Karpas-422 (cell line): Measurements from ENCODE around the gene TMEM109. TPM values are rescaled to one million over a fixed set of nuclear protein-coding genes. Genes with fewer than 3 reads are reported as not detected.
A peak's percentile ranks its signal among the peaks of the same experiment; 100 is the strongest.

Source experiments
- DNase-seq: peaks from one replicate; pipeline ENCODE4 v3.0.0-alpha.2; 2015
- H2AFZ ChIP-seq: fragments of 200-600 bp; sonication (generic); 2 replicates; pipeline ENCODE4 v1.6.1; 2014; ENCODE audit warnings: antibody characterized with exemption, low read length, mixed read lengths
- H3K27ac ChIP-seq: fragments of 200-600 bp; sonication (generic); 2 replicates; pipeline ENCODE4 v1.5.1; 2014; ENCODE audit warnings: mild to moderate bottlenecking, low read length, moderate library complexity
- H3K27me3 ChIP-seq: fragments of 200-600 bp; sonication (generic); 2 replicates; pipeline ENCODE4 v1.6.1; 2014; ENCODE audit warnings: low read length, mixed read lengths
- H3K36me3 ChIP-seq: fragments of 200-600 bp; sonication (generic); 2 replicates; pipeline ENCODE4 v1.6.1; 2014; ENCODE audit warnings: low read length, mixed read lengths; ENCODE audit not compliant: insufficient read depth
- H3K4me1 ChIP-seq: fragments of 200-600 bp; sonication (generic); 2 replicates; pipeline ENCODE4 v1.6.1; 2014; ENCODE audit warnings: mild to moderate bottlenecking, low read length, mixed read lengths
- H3K4me2 ChIP-seq: fragments of 200-600 bp; sonication (generic); 2 replicates; pipeline ENCODE4 v1.6.1; 2014; ENCODE audit warnings: low read length, low read depth, mild to moderate bottlenecking; ENCODE audit not compliant: poor library complexity, severe bottlenecking
- H3K4me3 ChIP-seq: fragments of 200-600 bp; sonication (generic); 2 replicates; pipeline ENCODE4 v1.5.1; 2014; ENCODE audit warnings: mild to moderate bottlenecking, antibody characterized with exemption, low read length, mixed read lengths
- H3K79me2 ChIP-seq: fragments of 200-600 bp; sonication (generic); 2 replicates; pipeline ENCODE4 v1.6.1; 2014; ENCODE audit warnings: mild to moderate bottlenecking, low read length, mixed read lengths
- H3K9ac ChIP-seq: fragments of 200-600 bp; sonication (generic); 2 replicates; pipeline ENCODE4 v1.6.0; 2014; ENCODE audit warnings: low read length
- H3K9me2 ChIP-seq: fragments of 200-600 bp; sonication (generic), shearing (Covaris generic); replicated peaks from 2 replicates; pipeline ENCODE4 v1.6.0; 2014; ENCODE audit warnings: mild to moderate bottlenecking, low read length, moderate library complexity; ENCODE audit not compliant: insufficient read depth
- H3K9me3 ChIP-seq: fragments of 300-700, 200-600 bp; sonication (generic); 2 replicates; pipeline ENCODE4 v1.6.1; 2014; ENCODE audit warnings: low read length, mixed read lengths
- H4K20me1 ChIP-seq: fragments of 200-600 bp; sonication (generic); 2 replicates; pipeline ENCODE4 v1.6.1; 2014; ENCODE audit warnings: mild to moderate bottlenecking, antibody characterized with exemption, low read length, low read depth; ENCODE audit not compliant: insufficient read depth
- total RNA-seq: library from RNA; depleted of rRNA; stranded (reverse); fragments of >200 nt; shearing (Covaris generic); gene quantifications from 2 replicates; pipeline ENCODE4 v1.2.3, GENCODE V29; 2014; ENCODE audit warnings: low replicate concordance

Gene TMEM109
- total RNA-seq, 1 experiment from 2014 or later = 44.4 TPM

GRCh38 chr11:60876168-60876485, 37.8 kb upstream of the TMEM109 start:
- no peaks in the 10 kb centered on the region for H3K9me2 ChIP-seq
- H3K4me1 ChIP-seq = no peaks in the 10 kb centered on the region
- H2AFZ ChIP-seq = no peak overlapping the region

GRCh38 chr11:60878245-60879101, 35.5 kb upstream of the TMEM109 start:
- Histone ChIP-seq H3K9me2 (no peaks in the 10 kb centered on the region), H3K4me2 (no peak overlapping the region), H3K4me1 (no peaks in the 10 kb centered on the region), H2AFZ (no peak overlapping the region), H3K27ac (no peak overlapping the region), H4K20me1 (no peaks in the 10 kb centered on the region), H3K79me2 (no peaks in the 10 kb centered on the region), H3K9ac (no peak overlapping the region), H3K4me3 (no peak overlapping the region), H3K9me3 (no peaks in the 10 kb centered on the region), H3K27me3 (no peaks in the 10 kb centered on the region), H3K36me3 (peaks cover 10% of the 10 kb centered on the region; the same call in 1 of the 2 replicates)
- no peak for DNase-seq

More at GRCh38 chr11:60876168-60876485, 37.8 kb upstream of the TMEM109 start:
- DNase-seq = no peak
- Histone ChIP-seq H4K20me1 (no peaks in the 10 kb centered on the region), H3K79me2 (no peaks in the 10 kb centered on the region), H3K4me3 (no peak overlapping the region), H3K36me3 (peaks cover 10% of the 10 kb centered on the region; the same call in 1 of the 2 replicates), H3K27ac (no peak overlapping the region), H3K9ac (no peak overlapping the region), H3K27me3 (no peaks in the 10 kb centered on the region), H3K4me2 (no peak overlapping the region), H3K9me3 (no peaks in the 10 kb centered on the region)

- H4K20me1 ChIP-seq = no peaks in the 10 kb centered on the region
- no peak overlapping the region for H2AFZ ChIP-seq
- no peaks in the 10 kb centered on the region for H3K9me2 ChIP-seq
- DNase-seq = no peak
- H3K27me3 ChIP-seq = no peaks in the 10 kb centered on the region
- H3K4me1 ChIP-seq = no peaks in the 10 kb centered on the region
- no peak overlapping the region for H3K4me2 ChIP-seq
- no peaks in the 10 kb centered on the region for H3K79me2 ChIP-seq
- peaks cover 10% of the 10 kb centered on the region; the same call in 1 of the 2 replicates for H3K36me3 ChIP-seq
- H3K4me3 ChIP-seq = no peak overlapping the region
- H3K9me3 ChIP-seq = no peaks in the 10 kb centered on the region
- no peak overlapping the region for H3K9ac ChIP-seq
- H3K27ac ChIP-seq = no peak overlapping the region
Observed at GRCh38 chr11:60879104-60879503, 34.9 kb upstream of the TMEM109 start.

GRCh38 chr11:60879971-60880588, 33.9 kb upstream of the TMEM109 start:
- Histone ChIP-seq H4K20me1 (no peaks in the 10 kb centered on the region), H3K27ac (no peak overlapping the region), H3K4me3 (no peak overlapping the region), H3K9ac (no peak overlapping the region), H3K4me1 (no peaks in the 10 kb centered on the region), H2AFZ (no peak overlapping the region), H3K27me3 (no peaks in the 10 kb centered on the region), H3K79me2 (no peaks in the 10 kb centered on the region), H3K4me2 (no peak overlapping the region), H3K9me3 (no peaks in the 10 kb centered on the region), H3K9me2 (no peaks in the 10 kb centered on the region), H3K36me3 (peaks cover 10% of the 10 kb centered on the region; the same call in 1 of the 2 replicates)
- DNase-seq = no peak

GRCh38 chr11:60880643-60881282, 33.2 kb upstream of the TMEM109 start:
- Histone ChIP-seq H3K27ac (no peak overlapping the region), H3K79me2 (no peaks in the 10 kb centered on the region), H2AFZ (no peak overlapping the region), H3K27me3 (no peaks in the 10 kb centered on the region), H3K9ac (no peak overlapping the region), H3K9me2 (no peaks in the 10 kb centered on the region), H4K20me1 (no peaks in the 10 kb centered on the region), H3K4me1 (no peaks in the 10 kb centered on the region), H3K4me2 (no peak overlapping the region), H3K9me3 (no peaks in the 10 kb centered on the region), H3K4me3 (no peak overlapping the region), H3K36me3 (peaks cover 10% of the 10 kb centered on the region; the same call in 1 of the 2 replicates)
- DNase-seq = no peak

- DNase-seq = peak; percentile 79
- H3K9ac ChIP-seq = no peak overlapping the region
- no peaks in the 10 kb centered on the region for H3K9me3 ChIP-seq
- H3K4me1 ChIP-seq = no peaks in the 10 kb centered on the region
- no peaks in the 10 kb centered on the region for H3K9me2 ChIP-seq
- no peaks in the 10 kb centered on the region for H3K79me2 ChIP-seq
- H3K36me3 ChIP-seq = peaks cover 10% of the 10 kb centered on the region; the same call in 1 of the 2 replicates
- H3K4me2 ChIP-seq = no peak overlapping the region
- H4K20me1 ChIP-seq = no peaks in the 10 kb centered on the region
- H2AFZ ChIP-seq = no peak overlapping the region
- no peak overlapping the region for H3K27ac ChIP-seq
- H3K4me3 ChIP-seq = no peak overlapping the region
- H3K27me3 ChIP-seq = no peaks in the 10 kb centered on the region
Observed at GRCh38 chr11:60887556-60887955, 26.4 kb upstream of the TMEM109 start.

GRCh38 chr11:60889869-60890311, 24.1 kb upstream of the TMEM109 start:
- DNase-seq = no peak
- peaks cover 24% of the 10 kb centered on the region; the same call in 1 of the 2 replicates for H3K36me3 ChIP-seq
- no peaks in the 10 kb centered on the region for H3K4me1 ChIP-seq
- no peak overlapping the region for H3K4me3 ChIP-seq
- no peaks in the 10 kb centered on the region for H3K27me3 ChIP-seq
- no peaks in the 10 kb centered on the region for H3K9me2 ChIP-seq
- H3K9ac ChIP-seq = no peak overlapping the region
- no peak overlapping the region for H2AFZ ChIP-seq
- no peaks in the 10 kb centered on the region for H3K79me2 ChIP-seq
- no peaks in the 10 kb centered on the region for H4K20me1 ChIP-seq
- H3K4me2 ChIP-seq = no peak overlapping the region
- no peaks in the 10 kb centered on the region for H3K9me3 ChIP-seq
- no peak overlapping the region for H3K27ac ChIP-seq

GRCh38 chr11:60890696-60891095, 23.3 kb upstream of the TMEM109 start:
- H2AFZ ChIP-seq = no peak overlapping the region
- H3K9ac ChIP-seq = no peak overlapping the region
- no peaks in the 10 kb centered on the region for H3K9me3 ChIP-seq
- no peaks in the 10 kb centered on the region for H3K79me2 ChIP-seq
- no peak overlapping the region for H3K4me3 ChIP-seq
- H3K4me1 ChIP-seq = no peaks in the 10 kb centered on the region
- H3K9me2 ChIP-seq = no peaks in the 10 kb centered on the region
- H3K4me2 ChIP-seq = no peak overlapping the region
- H3K36me3 ChIP-seq = peaks cover 32% of the 10 kb centered on the region; the same call in 1 of the 2 replicates
- H3K27me3 ChIP-seq = no peaks in the 10 kb centered on the region
- no peaks in the 10 kb centered on the region for H4K20me1 ChIP-seq
- DNase-seq = no peak
- no peak overlapping the region for H3K27ac ChIP-seq
